SK-N-MC (cell line): ENCODE results near the gene LILRB4.

Source experiments
- DNase-seq: peaks from one replicate; pipeline ENCODE4 v3.0.0-alpha.2; 2011; ENCODE audit warnings: low read depth, low spot score
- H3K27ac ChIP-seq: fragments of 200-600 bp; sonication (generic); 2 replicates; pipeline ENCODE4 v1.5.1; 2016; ENCODE audit warnings: mixed run types
- H3K36me3 ChIP-seq: fragments of 200-600 bp; sonication (generic); 2 replicates; pipeline ENCODE4 v1.6.1; 2017; ENCODE audit warnings: antibody characterized with exemption, low read length, mixed read lengths; ENCODE audit not compliant: insufficient read depth
- H3K4me3 ChIP-seq: fragments of 200-600 bp; sonication (generic); 2 replicates; pipeline ENCODE4 v1.5.1; 2016
- H3K9ac ChIP-seq: fragments of 200-600 bp; sonication (generic); 2 replicates; pipeline ENCODE4 v1.8.0; 2017; ENCODE audit warnings: mixed run types, mixed read lengths; ENCODE audit not compliant: insufficient read length
- H3K9me3 ChIP-seq: fragments of 200-600 bp; sonication (generic); 2 replicates; pipeline ENCODE4 v1.6.1; 2017; ENCODE audit warnings: low read depth, mild to moderate bottlenecking, antibody characterized with exemption, low read length, moderate library complexity, mixed read lengths
- EZH2 ChIP-seq: fragments of 200-600 bp; sonication (generic); IDR thresholded peaks from one replicate; pipeline ENCODE4 v1.6.1; 2017; ENCODE audit warnings: antibody characterized with exemption
- FOXP2 ChIP-seq: optimal IDR thresholded peaks from 2 replicates; pipeline ENCODE3; 2011; ENCODE audit warnings: mild to moderate bottlenecking, moderate library complexity; ENCODE audit not compliant: insufficient read depth; ENCODE audit errors: extremely low read length, control extremely low read depth
- POLR2AphosphoS5 ChIP-seq: IDR thresholded peaks from 2 replicates; pipeline ENCODE4 v1.6.1; 2012; ENCODE audit warnings: mild to moderate bottlenecking, low read depth, low read length, borderline replicate concordance

Gene LILRB4

DNA sequence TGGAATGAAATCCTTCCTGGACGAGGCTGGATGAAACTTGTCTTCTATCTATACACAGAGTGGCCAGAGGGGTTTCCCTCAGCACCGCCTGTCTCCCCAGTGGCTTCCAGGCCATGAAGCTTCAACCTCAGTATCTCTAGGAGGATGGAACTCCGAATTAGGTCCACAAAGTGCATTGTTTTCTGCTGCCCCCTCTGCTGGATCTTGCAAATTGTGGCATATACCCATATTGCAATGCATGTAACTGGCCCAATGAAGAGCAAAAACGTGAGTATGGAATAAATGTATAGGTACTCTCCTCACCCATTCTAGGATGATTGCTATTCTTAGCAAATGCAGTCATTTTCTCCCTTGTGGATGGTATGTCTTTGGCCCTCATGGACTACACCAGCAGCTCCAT, 14.7 kb upstream of the LILRB4 start:
- DNase-seq = no peak
- Histone ChIP-seq H3K9ac (no peak overlapping the region), H3K27ac (no peak overlapping the region), H3K9me3 (no peaks in the 10 kb centered on the region), H3K4me3 (no peak overlapping the region), H3K36me3 (no peaks in the 10 kb centered on the region)
- TF ChIP-seq EZH2 = no peak
- no peak for TF ChIP-seq FOXP2
- no peak for TF ChIP-seq POLR2AphosphoS5

DNA sequence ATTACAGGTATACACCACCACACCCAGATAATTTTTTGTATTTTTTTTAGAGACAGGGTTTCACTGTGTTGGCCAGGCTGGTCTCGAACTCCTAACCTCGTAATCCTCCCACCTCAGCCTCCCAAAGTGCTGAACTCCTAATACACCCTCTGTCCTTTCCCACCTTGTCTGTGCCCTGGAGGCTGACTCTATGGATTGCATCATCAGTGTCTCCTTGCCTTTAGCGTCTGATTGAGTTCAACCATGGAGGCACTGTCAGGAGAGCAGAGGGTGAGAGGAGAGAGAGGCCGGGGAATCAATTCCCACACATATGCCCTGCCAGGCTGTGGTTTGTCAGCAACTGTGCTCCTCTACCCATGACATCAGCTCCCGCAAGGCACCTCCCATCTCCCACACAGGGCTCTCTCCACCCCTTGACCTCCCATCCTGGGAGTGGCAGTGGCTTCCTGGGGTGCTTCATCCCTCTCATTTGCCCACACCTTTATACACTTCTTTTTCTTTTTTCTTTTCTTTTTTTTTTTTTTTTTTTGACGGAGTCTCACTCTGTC, 12.6 kb upstream of the LILRB4 start:
- Histone ChIP-seq H3K27ac (no peak overlapping the region), H3K9ac (no peak overlapping the region), H3K4me3 (no peak overlapping the region), H3K9me3 (no peaks in the 10 kb centered on the region), H3K36me3 (no peaks in the 10 kb centered on the region)
- TF ChIP-seq POLR2AphosphoS5 (no peak), EZH2 (no peak), FOXP2 (no peak)
- DNase-seq = no peak

DNA sequence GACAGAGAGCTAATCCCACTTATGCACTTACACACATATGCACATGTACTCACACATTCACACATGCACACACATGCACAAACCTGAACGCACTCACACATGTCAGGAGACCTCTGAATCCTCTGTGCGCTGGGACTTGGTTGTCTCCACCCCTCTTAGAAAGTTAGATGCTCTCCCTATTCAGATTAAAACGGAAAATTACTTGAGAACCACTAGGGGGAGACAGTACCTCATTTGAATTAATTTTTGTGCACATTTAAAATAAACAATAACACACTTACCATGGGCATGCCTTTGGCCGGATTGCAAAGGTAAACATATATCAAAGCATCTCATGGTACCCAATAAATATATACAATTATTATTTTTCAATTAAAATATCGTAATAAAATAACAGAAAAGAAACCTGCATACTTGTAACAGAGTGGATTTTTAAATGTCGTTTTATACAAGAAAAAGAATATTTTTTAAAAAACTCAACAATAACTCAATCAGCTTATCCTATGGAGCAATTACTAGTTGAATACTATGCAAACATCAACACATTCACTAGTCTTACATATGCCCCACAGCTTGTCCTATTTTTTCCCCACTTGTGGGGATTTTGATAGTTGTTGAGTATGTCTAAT, 9.5 kb upstream of the LILRB4 start:
- no peak for DNase-seq
- H3K4me3 ChIP-seq = no peak overlapping the region
- TF ChIP-seq EZH2 (no peak), POLR2AphosphoS5 (no peak), FOXP2 (no peak)
- H3K9ac ChIP-seq = no peak overlapping the region
- no peaks in the 10 kb centered on the region for H3K9me3 ChIP-seq
- no peak overlapping the region for H3K27ac ChIP-seq
- H3K36me3 ChIP-seq = no peaks in the 10 kb centered on the region

DNA sequence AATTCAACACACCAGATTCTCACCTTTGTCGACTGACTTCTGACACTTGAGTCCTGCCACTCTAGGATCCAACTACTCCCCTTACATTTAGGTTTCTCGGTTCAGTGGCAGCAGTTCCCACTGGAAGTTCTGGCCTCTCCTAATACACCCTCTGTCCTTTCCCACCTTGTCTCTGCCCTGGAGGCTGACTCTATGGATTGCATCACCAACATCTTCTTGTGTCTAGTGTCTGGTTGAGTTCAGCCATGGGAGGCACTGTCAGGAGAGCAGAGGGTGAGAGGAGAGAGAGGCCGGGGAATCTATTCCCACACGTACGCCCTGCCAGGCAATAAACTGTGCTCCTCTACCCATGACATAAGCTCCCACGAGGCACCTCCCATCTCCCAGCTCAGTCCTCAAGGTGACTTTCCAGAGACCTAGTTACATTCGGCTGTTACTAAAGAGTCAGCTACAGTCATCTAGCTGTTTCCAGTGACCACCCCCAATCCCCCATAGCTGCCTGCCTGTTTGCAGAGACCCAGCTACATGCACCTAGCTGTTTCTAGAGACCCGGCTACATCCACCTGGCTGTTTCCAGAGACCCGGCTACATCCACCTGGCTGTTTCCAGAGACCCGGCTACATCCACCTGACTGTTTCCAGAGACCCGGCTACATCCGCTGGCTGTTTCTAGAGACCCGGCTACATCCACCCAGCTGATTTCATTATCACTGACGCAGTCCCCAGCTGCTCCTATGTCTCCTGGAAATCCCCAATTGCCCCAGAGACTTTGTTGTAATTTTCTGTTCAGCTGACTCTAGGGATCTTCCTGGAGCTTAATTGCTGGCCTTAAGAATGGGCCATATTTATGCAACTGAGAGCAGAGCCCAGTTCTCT, 8.1 kb upstream of the LILRB4 start:
- Histone ChIP-seq H3K27ac (no peak overlapping the region), H3K9me3 (no peaks in the 10 kb centered on the region), H3K36me3 (no peaks in the 10 kb centered on the region), H3K9ac (no peak overlapping the region), H3K4me3 (no peak overlapping the region)
- TF ChIP-seq FOXP2 (no peak), EZH2 (no peak), POLR2AphosphoS5 (no peak)
- DNase-seq = no peak

DNA sequence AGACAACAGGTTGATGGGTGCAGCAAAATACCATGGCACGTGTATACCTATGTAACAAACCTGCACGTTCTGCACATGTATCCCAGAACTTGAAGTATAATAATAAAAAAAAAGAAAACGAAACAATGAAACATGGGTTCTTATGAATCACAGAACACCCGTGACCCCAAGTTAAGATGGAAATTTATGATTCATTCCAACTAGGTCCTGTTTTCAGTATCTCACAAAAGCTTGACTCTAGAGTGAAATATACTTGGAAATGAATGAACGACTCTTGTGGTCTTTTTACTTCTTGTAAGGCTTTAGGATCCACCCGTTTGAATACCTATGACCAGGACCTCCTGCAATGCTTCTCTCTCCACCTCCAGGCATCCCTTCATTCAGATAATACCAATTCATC, 3.5 kb upstream of the LILRB4 start:
- Histone ChIP-seq H3K36me3 (no peaks in the 10 kb centered on the region), H3K9me3 (no peaks in the 10 kb centered on the region), H3K9ac (no peak overlapping the region), H3K27ac (no peak overlapping the region), H3K4me3 (no peak overlapping the region)
- TF ChIP-seq FOXP2 = no peak
- no peak for TF ChIP-seq EZH2
- no peak for TF ChIP-seq POLR2AphosphoS5
- DNase-seq = no peak

DNA sequence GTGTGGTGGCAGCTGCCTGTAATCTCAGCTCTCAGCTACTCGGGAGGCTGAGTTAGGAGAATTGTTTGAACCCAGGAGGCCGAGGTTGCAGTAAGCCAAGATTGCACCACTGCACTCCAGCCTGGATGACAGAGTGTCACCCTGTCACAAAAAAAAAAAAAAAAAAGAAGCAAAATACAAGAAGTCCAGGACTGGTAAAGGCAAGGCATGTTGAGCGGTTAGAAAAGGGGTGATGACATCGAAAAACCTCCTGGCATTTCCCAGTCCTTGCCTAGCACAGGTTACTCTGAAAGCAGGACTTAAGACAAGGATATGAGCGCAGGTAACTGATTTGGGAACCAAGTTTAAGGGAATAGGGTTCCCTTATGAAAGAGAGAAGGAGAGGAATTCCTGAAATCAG, 2.5 kb upstream of the LILRB4 start:
- no peak for DNase-seq
- H3K27ac ChIP-seq = no peak overlapping the region
- TF ChIP-seq POLR2AphosphoS5 (no peak), EZH2 (no peak)
- H3K9me3 ChIP-seq = no peaks in the 10 kb centered on the region
- no peak overlapping the region for H3K4me3 ChIP-seq
- no peaks in the 10 kb centered on the region for H3K36me3 ChIP-seq
- H3K9ac ChIP-seq = no peak overlapping the region

DNA sequence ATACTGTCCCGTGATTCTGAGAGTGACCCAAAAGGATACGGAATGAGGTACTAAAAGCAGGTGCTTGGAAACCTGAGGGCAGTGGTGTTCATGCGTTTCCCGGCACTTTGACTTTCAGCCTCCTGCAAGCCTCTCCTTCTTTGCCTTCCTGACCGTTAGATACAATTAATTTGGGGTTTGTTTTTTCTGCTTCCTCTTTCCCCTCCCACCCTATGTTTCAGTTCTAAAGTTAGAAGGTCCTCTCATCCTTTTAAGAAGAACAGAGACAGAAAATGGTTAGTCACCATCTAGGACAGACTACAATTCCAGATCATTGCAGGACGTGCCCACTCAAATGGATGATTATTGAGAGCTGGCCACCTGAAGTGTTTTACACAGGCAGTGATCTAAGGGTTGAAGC, 1.8 kb upstream of the LILRB4 start:
- no peak overlapping the region for H3K27ac ChIP-seq
- no peaks in the 10 kb centered on the region for H3K9me3 ChIP-seq
- no peak overlapping the region for H3K9ac ChIP-seq
- H3K36me3 ChIP-seq = no peaks in the 10 kb centered on the region
- TF ChIP-seq POLR2AphosphoS5 (no peak), FOXP2 (no peak), EZH2 (no peak)
- no peak overlapping the region for H3K4me3 ChIP-seq
- no peak for DNase-seq

DNA sequence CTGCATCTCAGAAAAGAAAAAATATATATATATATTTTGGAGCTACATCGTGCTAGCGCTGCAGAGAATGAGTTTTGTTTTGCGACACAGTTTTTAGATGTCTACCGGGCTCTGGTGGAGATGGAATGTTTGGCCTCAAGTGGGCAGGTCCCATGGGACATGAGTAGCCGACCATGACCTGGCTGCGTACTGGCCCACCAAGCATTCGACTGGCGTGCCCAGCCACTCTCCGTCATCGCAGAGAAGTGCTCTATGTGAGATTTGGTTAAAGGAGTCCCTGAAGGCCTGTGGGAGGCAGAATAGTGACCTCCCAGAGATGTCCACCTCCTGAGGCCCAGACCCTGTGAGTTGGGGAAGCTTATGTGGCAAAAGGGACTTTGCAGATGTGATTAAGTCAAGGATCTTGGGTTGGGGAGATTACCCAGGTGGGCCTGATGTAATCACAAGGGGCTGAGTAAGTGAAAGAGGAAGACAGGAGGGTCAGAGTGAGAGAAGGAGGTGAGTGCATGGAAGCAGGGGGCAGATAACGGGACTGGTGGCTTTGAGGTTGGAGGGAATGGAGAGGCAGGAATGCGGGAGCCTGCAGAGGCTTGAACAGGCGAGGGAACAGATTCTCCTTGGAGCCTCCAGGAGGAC, 821 bp upstream of the LILRB4 start:
- TF ChIP-seq FOXP2 (no peak), EZH2 (no peak), POLR2AphosphoS5 (no peak)
- H3K4me3 ChIP-seq = no peak overlapping the region
- H3K27ac ChIP-seq = no peak overlapping the region
- no peak overlapping the region for H3K9ac ChIP-seq
- DNase-seq = no peak
- H3K9me3 ChIP-seq = no peaks in the 10 kb centered on the region
- H3K36me3 ChIP-seq = no peaks in the 10 kb centered on the region
